ENCODE results near the gene CDIP1. TPM values are rescaled to one million over a fixed set of nuclear protein-coding genes. Genes with fewer than 3 reads are reported as not detected.

The CDIP1 gene
- total and polyA plus RNA-seq, 2 of the 8 experiments (the other 6 are each of a cell fraction or from before 2014, with no cell fraction given) = 56.6 to 76.3 TPM

GRCh38 chr16:4511441-4512082 is 27.0 kb downstream of the CDIP1 start (continued):
- TF ChIP-seq CTCF (IDR thresholded peaks at IDR 0.05; ENCODE audit: control extremely low read depth in 1 of 3, insufficient read depth in 1 of 3, low read depth in 1 of 3, low read length in 3 of 3) = peak; percentile 91 to 95 (median 92)

Data from H1 (cell line).